Activated T-cell treated with anti-CD3 and anti-CD28 coated beads, Interleukin-2, amount 50 U/mL, for 48 hours (primary cell): ENCODE data around the gene RDX.

Source experiments
- DNase-seq, 2 experiments: peaks; one replicate each; pipeline ENCODE4 v3.0.0-alpha.2; 2020

The RDX gene

DNA sequence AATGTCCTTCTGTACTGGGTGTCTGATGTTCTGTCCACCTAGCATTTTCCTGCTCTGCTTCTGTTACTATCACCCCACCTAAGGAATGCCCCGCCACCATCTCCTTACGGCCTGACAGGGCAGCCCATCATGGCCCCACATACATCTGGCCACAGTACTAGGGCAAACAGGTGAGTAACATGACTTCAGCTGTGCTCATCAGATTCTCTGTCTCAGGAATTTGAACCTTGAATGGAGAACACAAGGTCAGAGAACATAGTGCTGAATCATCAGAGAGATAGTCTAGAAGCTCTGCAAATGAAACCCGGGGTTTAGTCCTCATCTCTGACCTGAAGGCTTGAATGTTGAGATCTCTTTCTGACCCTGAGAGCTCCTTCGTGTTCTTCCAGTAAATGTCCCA, 170.8 kb downstream of the RDX start:
- DNase-seq = no peak
